ENCODE data around the gene NUDT16L1.
A peak's percentile ranks its signal among the peaks of the same experiment; 100 is the strongest.

Gene NUDT16L1

DNA sequence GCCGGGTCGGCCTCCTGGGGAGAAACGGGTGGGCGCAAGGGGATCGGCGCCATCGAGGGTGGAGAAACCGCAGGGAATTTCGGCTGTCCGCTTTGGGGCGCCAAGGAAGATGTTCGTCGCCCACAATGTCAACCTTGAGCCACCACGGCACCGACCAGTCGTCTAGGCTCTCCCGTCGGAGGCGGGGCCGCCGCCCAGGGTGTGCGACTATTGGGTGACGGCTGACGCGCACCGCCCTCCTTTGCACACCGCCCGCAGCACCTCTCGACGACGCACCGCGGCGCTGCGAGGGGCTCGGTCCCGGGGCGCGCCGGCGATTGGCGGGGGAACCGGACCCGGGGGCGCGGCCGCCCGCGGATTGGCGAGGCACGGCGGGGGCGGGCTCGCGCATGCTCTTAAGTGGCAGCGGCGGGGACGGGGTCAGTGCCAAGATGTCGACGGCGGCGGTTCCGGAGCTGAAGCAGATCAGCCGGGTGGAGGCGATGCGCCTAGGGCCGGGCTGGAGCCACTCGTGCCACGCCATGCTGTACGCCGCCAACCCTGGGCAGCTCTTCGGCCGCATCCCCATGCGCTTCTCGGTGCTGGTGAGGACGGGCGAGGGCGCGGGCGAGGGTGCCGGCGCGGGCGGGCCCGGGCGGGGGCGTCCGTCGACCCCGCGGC, at the start of gene NUDT16L1:
Gene NUDT16L1 (plus strand): TSS at position 267 of the 660 bp plus-strand sequence. CDS start 165 bp downstream, at position 432.
- peak; percentile 88 to 96 (median 95) for DNase-seq (ENCODE audit: low read depth in 3 of 3, low spot score in 1 of 3)

- DNase-seq (ENCODE audit: low read depth in 3 of 3, low spot score in 1 of 3): no peak
Measured at GRCh38 chr16:4646773-4647643, 46.4 kb upstream of the NUDT16L1 start.

DNA sequence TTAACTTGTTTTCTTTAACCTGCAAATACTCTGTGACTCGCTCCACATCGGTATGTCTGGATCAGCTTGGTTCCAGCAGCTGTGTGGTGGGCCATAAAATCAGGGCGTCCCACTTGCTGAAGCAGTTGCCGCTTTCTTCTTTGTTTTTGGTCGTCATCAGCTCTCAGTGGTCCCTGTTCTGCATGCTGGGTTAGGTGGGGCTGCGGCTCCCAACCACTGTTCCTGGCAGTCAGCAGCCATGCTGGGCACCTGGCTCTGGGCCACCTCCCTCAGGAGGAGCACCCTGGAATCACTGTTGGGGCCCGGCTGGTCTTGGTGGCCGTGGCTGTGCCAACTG, 45.8 kb upstream of the NUDT16L1 start:
- DNase-seq (ENCODE audit: low read depth in 3 of 3, low spot score in 1 of 3): no peak

DNA sequence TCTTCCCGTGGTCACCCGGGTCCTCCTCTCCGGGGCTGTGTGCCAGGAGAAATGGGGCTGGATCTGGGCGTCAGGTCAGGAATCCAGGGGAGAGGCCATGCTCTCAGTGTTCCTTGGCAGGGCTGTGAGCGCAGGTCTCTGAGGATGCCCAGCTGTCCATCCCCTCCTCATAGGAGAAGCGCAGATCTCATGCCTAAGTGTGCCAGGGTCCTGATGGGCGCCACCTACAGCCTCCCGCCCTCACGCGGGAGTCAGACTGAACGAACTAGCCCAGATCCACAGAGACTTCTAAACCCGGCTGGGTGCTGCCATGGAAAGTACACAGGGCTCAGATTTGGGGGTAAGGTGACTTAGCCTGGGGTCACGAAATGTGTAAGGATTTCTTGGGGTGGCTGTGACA, 44.4 kb upstream of the NUDT16L1 start:
- DNase-seq (ENCODE audit: low read depth in 3 of 3, low spot score in 1 of 3): no peak

GRCh38 chr16:4649744-4650442, 43.5 kb upstream of the NUDT16L1 start:
- no peak for DNase-seq (ENCODE audit: low read depth in 3 of 3, low spot score in 1 of 3)

DNA sequence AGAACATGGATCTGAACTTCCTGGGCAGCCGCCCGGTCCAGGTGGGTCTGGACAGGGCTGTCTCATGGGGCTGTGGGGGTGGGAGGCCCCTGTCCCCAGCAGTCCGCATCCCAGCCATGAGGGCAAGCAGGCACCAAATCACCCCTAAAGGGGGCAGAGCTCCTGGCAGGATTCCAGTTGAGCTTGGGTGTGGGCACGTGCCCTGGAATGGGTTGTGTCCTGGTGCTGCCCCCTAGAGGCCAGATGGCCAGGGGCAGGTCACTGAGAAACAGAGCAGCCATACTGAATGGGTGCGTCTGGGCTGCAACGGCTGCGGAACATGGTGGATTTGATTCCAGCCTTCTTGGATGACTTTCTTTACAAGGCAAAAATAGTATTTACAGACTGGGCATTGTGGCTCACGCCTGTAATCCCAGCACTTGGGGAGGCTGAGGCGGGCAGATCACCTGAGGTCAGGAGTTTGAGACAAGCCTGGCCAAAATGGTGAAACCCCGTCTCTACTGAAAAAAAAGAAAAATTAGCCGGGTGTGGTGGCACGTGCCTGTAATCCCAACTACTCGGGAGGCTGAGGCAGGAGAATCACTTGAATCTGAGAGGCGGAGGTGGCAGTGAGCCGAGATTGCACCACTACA, 42.8 kb upstream of the NUDT16L1 start:
- peak; percentile 30 to 67 (median 39) for DNase-seq (ENCODE audit: low read depth in 3 of 3, low spot score in 1 of 3)

DNA sequence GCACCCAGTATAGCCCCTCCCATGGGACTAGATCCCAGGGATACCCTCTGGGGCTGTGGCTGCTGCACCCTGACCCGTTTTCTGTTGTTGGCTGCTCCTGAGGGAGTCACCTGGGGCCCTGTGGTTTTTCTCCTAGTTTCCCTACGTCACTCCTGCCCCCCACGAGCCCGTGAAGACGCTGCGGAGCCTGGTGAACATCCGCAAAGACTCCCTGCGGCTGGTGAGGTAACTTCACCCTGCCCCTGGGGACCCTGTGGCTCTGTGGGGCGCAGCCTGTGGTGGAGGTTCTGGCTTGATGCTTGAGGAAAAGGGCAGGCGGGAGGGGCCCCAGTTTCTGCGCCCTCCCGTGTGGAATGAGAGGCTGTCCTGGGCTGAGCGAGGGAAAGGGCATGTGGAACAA, 41.5 kb upstream of the NUDT16L1 start:
- no peak for DNase-seq (ENCODE audit: low read depth in 3 of 3, low spot score in 1 of 3)

GRCh38 chr16:4652561-4652960, 40.8 kb upstream of the NUDT16L1 start:
- no peak for DNase-seq (ENCODE audit: low read depth in 3 of 3, low spot score in 1 of 3)

DNA sequence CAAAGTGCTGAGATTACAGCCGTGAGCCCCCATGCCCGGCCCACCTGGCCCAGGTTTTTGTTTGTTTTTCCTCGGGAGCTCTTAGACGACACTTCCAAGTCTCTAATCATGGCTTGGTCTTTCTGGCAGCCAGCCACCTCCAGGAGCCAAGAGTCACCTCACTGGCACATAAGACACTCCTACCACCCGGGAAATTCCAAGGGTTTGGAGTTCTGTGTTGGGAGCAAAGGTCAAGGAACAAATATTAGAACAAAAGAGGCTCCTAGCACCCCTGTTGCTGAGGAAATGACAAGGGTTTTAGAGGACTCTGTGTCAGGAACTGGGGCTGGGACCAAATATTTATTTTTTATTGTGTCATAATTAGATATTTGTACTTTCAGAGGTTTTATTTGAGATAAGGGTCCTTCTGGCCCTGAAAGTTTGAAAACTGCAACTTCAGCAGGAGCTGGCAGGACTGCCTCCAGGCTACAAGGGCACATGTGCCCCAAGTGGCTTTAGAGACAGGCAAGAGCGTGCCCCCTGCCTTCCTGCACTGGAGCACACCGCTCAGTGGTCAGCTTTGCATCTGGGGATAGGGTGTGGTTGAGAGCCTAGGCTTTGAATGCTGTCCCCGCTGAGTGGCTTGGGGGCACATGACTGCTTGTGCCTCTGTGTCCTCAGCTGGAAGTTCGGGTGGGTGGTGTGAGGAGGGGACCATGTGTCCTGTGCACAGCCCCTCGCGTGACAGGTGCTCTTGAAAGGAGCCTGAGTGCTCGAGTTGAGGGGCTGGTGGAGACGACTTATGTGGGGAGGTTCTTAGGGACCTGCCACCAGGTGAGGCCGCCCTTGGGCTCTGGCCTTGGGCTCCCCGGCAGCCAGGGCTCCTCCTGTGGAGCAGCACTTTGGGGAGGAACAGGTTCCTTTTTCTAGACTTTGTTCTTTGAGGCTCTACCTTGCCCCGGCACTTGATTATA, 39.1 kb upstream of the NUDT16L1 start:
- no peak for DNase-seq (ENCODE audit: low read depth in 3 of 3, low spot score in 1 of 3)

GRCh38 chr16:4654964-4655590, 38.3 kb upstream of the NUDT16L1 start:
- no peak for DNase-seq (ENCODE audit: low read depth in 3 of 3, low spot score in 1 of 3)

- DNase-seq (ENCODE audit: low read depth in 3 of 3, low spot score in 1 of 3): no peak
Measured at GRCh38 chr16:4655801-4656200, 37.6 kb upstream of the NUDT16L1 start.

- DNase-seq (ENCODE audit: low read depth in 3 of 3, low spot score in 1 of 3): no peak
Measured at GRCh38 chr16:4656221-4656620, 37.1 kb upstream of the NUDT16L1 start.

GRCh38 chr16:4656695-4657686, 36.4 kb upstream of the NUDT16L1 start:
- DNase-seq (ENCODE audit: low read depth in 3 of 3, low spot score in 1 of 3): no peak

- no peak for DNase-seq (ENCODE audit: low read depth in 3 of 3, low spot score in 1 of 3)
Measured at GRCh38 chr16:4659363-4660353, 33.7 kb upstream of the NUDT16L1 start.

DNA sequence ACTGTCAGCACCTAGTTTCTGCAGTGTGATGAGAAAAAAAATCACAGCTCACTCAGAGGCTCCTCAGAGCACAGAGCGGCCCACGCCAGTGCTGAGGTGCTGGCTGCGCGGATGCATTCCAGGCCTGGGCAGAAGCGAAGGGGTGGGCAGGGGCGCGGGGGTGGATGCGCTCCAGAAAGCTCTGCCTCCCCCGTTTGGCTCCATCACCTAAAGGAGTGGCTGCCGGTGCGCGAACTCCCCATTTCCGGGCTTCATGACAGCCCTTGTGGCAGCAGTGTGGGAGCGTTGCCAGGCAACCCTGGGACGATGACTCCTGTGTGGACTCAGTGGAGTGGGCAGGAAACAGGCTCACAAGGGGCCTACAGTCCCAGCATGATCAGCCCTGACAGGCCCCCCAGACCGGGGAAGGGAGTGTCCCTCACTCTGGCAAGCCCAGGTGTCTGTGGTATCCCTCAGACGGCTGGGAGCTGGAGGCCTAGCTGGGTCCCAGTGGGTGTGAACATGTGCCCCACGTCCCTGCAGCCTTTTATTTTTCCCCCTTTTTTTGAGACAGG, 32.8 kb upstream of the NUDT16L1 start:
- peak in 2 of 3 donors; percentile 37 to 46 for DNase-seq (ENCODE audit: low read depth in 3 of 3, low spot score in 1 of 3)

DNA sequence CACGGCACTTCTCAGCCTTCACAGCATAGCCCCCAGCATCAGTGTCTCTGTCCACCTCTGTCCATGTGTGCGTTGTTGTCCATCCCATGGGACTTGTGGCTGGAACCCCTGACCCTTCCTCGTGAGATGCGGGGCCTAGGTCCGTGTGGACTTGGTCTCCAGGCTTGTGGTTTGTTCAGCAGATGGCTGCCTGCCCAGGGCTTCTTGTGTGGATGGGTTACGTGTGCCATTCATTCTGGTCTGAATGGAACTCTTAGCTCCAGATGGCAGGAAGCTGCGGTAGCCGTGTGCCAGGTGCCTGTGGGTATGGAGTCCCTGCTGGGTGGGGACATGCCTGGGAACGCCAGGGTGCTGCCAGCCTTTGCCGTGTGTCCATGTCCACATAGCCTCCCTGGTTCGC, 31.7 kb upstream of the NUDT16L1 start:
- no peak for DNase-seq (ENCODE audit: low read depth in 3 of 3, low spot score in 1 of 3)

DNA sequence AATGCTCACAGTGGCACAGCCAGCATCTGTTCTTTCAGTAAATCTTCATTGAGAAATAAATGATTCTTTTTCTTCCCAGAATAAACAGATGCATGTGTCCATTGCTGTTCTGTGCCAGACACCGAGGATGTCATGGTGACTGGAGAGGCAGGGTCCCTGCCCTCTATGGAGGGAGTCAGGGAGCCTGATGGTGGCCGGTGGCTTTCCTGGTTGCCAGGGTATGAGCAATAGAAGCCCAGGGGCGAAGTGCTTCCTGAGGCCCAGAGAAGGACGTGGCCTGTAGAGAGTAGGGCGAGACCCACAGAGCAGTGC, 29.9 kb upstream of the NUDT16L1 start:
- DNase-seq (ENCODE audit: low read depth in 3 of 3, low spot score in 1 of 3): no peak

Measured in stimulated activated CD4-positive, alpha-beta T cell treated with anti-CD3 and anti-CD28 coated beads, TNF-alpha, amount 100 ng/mL, for 1 hour (primary cell).